ENCODE results near the gene COG5.

DNA sequence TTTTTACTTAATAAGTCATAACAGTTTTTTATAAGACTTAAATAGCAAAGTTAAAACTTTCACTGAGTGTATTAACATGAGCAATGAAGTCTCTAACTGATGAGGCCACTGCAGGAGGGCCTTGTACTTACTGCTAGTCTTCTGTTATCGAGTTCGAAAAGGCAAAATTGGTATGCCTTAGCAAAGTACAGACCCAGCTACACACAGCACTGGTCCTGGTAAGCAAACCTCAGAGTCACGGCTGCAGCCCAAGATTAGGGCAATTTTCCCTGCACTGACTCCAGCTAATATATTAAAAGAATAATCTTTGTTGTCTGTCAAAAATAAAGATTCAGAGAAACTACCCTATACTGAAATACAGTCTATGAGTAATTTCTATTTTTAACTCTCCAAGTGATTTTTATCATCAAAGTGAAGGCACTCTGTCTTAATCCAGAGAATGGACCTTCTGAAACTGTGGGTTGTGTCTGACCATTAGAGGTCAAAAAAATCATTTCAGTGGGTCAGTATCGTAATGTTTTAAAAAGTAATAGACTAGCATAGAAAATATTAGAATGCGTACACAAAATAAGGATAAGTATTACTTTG, 309.2 kb downstream of the COG5 start:
- TF ChIP-seq POLR2AphosphoS5 (IDR thresholded peaks at IDR 0.05) (no peak), POLR2A (IDR thresholded peaks at IDR 0.05) (no peak)
- TF ChIP-seq, protein P1, sequence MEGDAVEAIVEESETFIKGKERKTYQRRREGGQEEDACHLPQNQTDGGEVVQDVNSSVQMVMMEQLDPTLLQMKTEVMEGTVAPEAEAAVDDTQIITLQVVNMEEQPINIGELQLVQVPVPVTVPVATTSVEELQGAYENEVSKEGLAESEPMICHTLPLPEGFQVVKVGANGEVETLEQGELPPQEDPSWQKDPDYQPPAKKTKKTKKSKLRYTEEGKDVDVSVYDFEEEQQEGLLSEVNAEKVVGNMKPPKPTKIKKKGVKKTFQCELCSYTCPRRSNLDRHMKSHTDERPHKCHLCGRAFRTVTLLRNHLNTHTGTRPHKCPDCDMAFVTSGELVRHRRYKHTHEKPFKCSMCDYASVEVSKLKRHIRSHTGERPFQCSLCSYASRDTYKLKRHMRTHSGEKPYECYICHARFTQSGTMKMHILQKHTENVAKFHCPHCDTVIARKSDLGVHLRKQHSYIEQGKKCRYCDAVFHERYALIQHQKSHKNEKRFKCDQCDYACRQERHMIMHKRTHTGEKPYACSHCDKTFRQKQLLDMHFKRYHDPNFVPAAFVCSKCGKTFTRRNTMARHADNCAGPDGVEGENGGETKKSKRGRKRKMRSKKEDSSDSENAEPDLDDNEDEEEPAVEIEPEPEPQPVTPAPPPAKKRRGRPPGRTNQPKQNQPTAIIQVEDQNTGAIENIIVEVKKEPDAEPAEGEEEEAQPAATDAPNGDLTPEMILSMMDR (IDR thresholded peaks at IDR 0.05): no peak

Data from breast epithelium (tissue), 3 donors.